GM12878 (cell line): ENCODE data around the gene MYO7B.

Source experiments
- CEBPB ChIP-seq, 2 experiments: fragments of 150-350 bp in 1 of 2; IDR thresholded peaks; 2 replicates each; pipeline ENCODE4 v1.6.1; 2012 to 2014; ENCODE audit warnings: low read depth in 2 of 2, low read length in 2 of 2, borderline replicate concordance in 1 of 2, inconsistent platforms in 1 of 2
- POLR2A ChIP-seq: IDR thresholded peaks from 2 replicates; pipeline ENCODE4 v1.6.1; 2011; ENCODE audit warnings: low read depth, mild to moderate bottlenecking, low read length
- TF ChIP-seq, protein P1 (sequence below), 3 experiments: IDR thresholded peaks in 2 of 3; conservative IDR thresholded peaks in 1 of 3; 2 replicates each; pipeline ENCODE4 v1.5.1; 2011; ENCODE audit warnings: low read depth in 3 of 3, low read length in 3 of 3, mild to moderate bottlenecking in 3 of 3, control low read depth in 2 of 3, moderate library complexity in 2 of 3, inconsistent platforms in 1 of 3, mixed read lengths in 1 of 3; ENCODE audit not compliant: control insufficient read depth in 2 of 3, insufficient read depth in 1 of 3; ENCODE audit errors: extremely low read depth in 1 of 3
- TF ChIP-seq, protein P2 (sequence below): fragments of 450-650 bp; IDR thresholded peaks from 2 replicates; pipeline ENCODE4 v1.6.1; 2018; ENCODE audit warnings: mild to moderate bottlenecking, low read depth, moderate library complexity; ENCODE audit not compliant: partially characterized antibody
- TF ChIP-seq, protein P3 (sequence below): fragments of 450-650 bp; IDR thresholded peaks from 2 replicates; pipeline ENCODE4 v1.6.1; 2014; ENCODE audit warnings: mild to moderate bottlenecking

DNA sequence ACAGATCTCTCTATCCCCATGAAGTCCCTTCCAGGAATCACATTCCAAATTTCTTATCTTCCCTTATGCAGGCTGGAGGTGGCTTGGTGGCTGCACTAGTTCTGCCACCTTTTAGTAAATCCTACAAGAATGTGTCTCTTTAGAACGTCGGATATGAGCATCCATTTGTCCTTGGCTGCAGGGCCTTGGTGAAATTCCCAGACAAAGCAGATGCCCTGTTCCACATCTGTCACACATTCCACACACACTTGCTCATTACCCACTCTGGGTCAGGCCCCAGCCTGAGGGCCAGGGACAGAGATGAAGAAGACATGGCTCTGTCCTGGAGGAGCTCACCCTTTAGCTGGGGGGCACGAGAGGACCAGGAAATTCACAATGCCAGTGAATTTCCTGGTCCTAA lies 79.2 kb downstream of the MYO7B start:
- TF ChIP-seq, protein P1, sequence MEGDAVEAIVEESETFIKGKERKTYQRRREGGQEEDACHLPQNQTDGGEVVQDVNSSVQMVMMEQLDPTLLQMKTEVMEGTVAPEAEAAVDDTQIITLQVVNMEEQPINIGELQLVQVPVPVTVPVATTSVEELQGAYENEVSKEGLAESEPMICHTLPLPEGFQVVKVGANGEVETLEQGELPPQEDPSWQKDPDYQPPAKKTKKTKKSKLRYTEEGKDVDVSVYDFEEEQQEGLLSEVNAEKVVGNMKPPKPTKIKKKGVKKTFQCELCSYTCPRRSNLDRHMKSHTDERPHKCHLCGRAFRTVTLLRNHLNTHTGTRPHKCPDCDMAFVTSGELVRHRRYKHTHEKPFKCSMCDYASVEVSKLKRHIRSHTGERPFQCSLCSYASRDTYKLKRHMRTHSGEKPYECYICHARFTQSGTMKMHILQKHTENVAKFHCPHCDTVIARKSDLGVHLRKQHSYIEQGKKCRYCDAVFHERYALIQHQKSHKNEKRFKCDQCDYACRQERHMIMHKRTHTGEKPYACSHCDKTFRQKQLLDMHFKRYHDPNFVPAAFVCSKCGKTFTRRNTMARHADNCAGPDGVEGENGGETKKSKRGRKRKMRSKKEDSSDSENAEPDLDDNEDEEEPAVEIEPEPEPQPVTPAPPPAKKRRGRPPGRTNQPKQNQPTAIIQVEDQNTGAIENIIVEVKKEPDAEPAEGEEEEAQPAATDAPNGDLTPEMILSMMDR (IDR thresholded peaks at IDR 0.05 in 2 of 3, conservative IDR thresholded peaks at IDR 0.05 in 1 of 3; ENCODE audit: control insufficient read depth in 2 of 3, extremely low read depth in 1 of 3, insufficient read depth in 1 of 3, low read depth in 3 of 3, low read length in 3 of 3): no peak
- TF ChIP-seq, protein P2, sequence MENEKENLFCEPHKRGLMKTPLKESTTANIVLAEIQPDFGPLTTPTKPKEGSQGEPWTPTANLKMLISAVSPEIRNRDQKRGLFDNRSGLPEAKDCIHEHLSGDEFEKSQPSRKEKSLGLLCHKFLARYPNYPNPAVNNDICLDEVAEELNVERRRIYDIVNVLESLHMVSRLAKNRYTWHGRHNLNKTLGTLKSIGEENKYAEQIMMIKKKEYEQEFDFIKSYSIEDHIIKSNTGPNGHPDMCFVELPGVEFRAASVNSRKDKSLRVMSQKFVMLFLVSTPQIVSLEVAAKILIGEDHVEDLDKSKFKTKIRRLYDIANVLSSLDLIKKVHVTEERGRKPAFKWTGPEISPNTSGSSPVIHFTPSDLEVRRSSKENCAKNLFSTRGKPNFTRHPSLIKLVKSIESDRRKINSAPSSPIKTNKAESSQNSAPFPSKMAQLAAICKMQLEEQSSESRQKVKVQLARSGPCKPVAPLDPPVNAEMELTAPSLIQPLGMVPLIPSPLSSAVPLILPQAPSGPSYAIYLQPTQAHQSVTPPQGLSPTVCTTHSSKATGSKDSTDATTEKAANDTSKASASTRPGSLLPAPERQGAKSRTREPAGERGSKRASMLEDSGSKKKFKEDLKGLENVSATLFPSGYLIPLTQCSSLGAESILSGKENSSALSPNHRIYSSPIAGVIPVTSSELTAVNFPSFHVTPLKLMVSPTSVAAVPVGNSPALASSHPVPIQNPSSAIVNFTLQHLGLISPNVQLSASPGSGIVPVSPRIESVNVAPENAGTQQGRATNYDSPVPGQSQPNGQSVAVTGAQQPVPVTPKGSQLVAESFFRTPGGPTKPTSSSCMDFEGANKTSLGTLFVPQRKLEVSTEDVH: no peak
- no peak for TF ChIP-seq POLR2A
- no peak for TF ChIP-seq CEBPB (IDR thresholded peaks at IDR 0.05; ENCODE audit: borderline replicate concordance in 1 of 2, low read depth in 2 of 2, low read length in 2 of 2)
- TF ChIP-seq, protein P3, sequence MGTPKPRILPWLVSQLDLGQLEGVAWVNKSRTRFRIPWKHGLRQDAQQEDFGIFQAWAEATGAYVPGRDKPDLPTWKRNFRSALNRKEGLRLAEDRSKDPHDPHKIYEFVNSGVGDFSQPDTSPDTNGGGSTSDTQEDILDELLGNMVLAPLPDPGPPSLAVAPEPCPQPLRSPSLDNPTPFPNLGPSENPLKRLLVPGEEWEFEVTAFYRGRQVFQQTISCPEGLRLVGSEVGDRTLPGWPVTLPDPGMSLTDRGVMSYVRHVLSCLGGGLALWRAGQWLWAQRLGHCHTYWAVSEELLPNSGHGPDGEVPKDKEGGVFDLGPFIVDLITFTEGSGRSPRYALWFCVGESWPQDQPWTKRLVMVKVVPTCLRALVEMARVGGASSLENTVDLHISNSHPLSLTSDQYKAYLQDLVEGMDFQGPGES: no peak
